HG02642 (cell line): Measurements from ENCODE around the gene TP53RK.

Source experiments
- ATAC-seq: cut with Tn5 transposase; IDR thresholded peaks from one replicate; pipeline ENCODE4 v1.9.1; 2021; ENCODE audit warnings: mild to moderate bottlenecking; ENCODE audit not compliant: unreplicated experiment, poor library complexity

Gene TP53RK

GRCh38 chr20:46666306-46666705 is 22.9 kb downstream of the TP53RK start:
- no peak for ATAC-seq

GRCh38 chr20:46665602-46666001 is 23.6 kb downstream of the TP53RK start:
- ATAC-seq, result no peak

GRCh38 chr20:46663531-46663930 is 25.7 kb downstream of the TP53RK start:
- no peak for ATAC-seq

GRCh38 chr20:46661659-46662058 is 27.6 kb downstream of the TP53RK start:
- no peak for ATAC-seq

GRCh38 chr20:46660487-46660886 is 28.8 kb downstream of the TP53RK start:
- no peak for ATAC-seq

GRCh38 chr20:46657618-46658017 is 31.6 kb downstream of the TP53RK start:
- ATAC-seq, result no peak

DNA sequence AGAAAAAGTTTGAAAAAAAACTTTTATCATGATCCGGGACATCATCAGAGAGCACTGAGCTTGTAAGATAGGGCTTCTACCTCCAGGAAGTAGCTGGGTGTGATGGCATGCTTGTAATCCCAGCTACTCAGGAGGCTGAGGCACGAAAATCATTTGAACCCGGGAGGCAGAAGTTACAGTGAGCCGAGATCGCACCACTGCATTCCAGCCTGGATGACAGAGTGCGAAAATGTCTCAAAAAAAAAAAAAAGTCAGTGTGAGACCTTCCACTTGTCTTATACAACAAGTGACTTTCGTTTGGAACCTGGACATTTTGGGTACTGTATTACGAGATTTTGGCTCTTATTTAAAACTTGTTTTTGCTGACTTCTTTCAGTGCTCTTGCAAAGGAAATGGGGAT is 32.1 kb downstream of the TP53RK start:
- no peak for ATAC-seq

DNA sequence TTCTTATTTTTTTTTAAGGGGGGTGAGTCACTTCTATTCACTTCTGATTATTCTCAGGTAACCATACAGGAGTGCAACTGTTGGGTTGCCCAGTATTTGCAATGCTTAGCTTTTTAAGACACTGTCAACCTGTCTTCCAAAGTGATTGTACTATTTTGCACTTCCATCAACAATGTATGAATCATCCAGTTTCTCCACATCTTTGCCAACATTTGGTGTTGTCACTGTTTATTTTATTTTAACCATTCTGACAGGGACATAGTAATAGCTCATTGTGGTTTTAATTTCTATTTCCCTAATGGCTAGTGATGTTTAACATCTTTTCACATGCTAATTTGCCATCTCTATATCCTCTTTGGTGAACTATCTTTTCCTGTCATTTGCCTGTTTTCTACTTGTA is 36.5 kb downstream of the TP53RK start:
- no peak for ATAC-seq

- ATAC-seq, result no peak
Measured at GRCh38 chr20:46651091-46651962, 37.9 kb downstream of the TP53RK start, which contains the start of gene SLC13A3. SLC13A3 (minus strand) TSS chr20:46651459; CDS start chr20:46651421, 38 bp downstream.

DNA sequence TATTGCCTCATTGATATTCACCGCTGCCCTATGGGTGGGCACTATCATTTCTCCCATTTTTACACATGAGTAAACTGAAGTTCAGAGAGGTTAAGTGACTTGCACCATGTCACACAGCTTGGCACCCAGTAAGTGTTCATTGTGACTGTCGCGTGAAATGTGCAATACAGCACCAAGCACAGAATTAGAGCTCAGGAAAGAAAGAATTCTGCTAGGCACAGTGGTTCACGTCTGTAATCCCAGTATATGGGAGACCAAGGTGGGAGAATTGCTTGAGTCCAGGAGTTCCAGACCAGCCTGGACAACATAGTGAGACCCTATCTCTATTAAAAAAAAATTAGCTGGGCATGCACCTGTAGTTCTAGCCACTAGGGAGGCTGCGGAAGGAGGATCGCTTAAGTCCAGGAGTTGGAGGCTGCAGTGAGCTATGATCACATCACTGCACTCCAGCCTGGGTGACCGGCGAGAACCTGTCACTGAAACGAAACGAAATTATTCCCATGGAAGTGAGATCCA is 38.6 kb downstream of the TP53RK start:
- ATAC-seq, result no peak

DNA sequence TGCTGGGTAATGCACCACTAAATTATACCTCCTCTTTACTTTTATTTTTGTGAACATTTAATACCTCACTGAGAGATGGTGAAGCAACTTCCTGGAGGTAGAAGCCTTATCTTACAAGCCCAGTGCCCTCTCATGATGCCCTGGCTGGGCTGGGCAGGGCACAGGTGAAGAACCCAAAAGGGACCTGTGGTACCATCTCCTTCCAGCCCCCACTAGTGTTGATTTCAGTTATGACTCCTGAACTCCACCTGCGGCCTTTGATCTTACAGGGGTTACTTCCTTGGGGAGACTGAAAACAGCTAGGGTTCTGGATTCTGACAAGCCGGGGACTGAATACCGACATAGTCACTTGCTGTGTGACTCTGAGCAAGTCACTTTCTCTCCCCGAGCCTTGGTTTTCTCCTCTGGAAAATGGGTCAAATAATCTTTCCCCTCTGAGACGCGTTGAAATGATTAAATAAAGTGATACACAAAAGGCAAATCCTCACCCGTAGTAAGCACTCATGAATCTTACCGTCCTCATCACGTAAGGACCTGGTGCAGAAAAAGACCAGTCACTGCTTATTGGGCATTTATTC is 39.2 kb downstream of the TP53RK start:
- no peak for ATAC-seq

DNA sequence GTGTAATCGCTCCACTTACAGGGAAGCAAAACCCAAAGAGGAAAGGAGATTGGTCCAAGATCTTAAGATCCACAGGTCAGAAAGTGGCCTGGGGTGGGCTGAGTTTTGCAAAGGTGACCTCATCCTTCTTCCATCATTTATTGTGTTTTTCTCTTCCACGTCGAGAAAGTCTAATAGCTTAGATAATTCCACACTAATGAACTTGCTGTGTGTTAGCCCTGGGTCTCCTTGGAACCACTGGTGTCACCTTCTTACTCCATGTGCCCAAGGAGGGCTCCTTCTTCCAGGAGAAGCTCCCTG is 39.6 kb downstream of the TP53RK start:
- no peak for ATAC-seq

DNA sequence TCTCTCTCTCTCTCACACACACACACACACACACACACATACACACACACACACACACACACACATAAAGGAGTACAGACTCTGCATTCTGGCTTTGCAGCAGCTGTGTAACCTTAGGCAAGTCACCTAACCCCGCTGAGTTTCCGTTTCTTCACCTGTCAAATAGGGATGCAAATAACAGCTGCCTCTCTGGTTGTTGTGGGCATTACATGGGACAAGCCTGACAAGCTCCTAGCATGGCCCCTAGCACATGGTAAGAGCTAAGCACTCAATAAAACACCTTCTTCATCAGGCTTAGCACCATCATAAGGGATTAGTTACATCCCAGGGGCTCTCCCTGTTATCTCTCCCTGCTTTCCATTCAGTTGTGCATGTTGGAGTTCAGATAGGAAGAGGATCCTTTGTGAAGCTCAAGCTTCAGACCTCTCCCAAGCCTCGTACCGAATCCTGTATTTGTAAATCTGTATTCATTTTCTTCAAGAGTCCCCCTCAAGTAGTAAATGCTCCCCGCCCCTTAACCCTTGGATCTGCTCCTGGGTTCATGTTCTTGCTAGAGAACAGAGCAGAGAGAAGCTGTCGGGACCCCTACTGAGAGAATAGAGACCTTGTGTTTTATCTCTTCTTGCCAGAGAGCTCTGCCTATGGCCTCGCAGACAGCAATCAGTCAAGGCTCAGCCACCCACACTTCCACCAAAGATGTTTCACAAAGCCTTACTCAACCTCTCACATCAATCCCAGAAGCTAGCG is 40.2 kb downstream of the TP53RK start:
- ATAC-seq, result no peak

- ATAC-seq, result no peak
Measured at GRCh38 chr20:46647469-46647868, 41.8 kb downstream of the TP53RK start.

DNA sequence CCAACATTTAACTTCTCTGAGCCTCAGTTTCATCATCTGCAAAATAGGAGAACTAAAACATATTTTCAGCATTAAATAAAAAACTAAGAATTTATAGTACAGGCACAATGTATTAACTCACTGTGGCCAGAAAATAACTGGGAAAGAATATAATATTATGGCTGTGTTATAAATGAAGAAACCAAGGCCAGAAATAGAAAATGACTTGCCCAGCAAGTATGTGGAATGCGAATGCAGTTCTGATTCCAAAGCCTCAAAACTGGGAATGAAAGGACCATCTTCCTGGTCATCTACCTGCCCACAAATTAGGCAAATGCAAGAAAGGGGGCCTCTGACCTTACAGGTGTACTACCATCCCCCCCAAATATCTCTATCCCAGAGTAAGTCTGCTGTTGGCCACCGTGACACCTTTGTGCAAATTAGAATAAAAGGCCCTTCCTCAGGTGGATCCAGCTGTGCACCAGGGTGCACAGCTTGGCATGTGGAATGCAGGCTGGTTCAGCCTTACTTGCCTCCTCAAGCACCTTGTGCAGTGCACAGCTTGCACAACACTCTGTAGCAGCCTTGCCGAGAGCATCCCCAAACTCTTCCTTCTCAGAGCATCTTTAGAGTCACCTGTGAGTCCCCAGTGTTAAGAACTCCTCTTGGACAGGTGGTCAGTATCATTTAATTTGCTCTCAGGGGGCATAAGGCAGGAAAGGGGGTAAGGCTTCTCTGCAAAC is 42.4 kb downstream of the TP53RK start:
- no peak for ATAC-seq

DNA sequence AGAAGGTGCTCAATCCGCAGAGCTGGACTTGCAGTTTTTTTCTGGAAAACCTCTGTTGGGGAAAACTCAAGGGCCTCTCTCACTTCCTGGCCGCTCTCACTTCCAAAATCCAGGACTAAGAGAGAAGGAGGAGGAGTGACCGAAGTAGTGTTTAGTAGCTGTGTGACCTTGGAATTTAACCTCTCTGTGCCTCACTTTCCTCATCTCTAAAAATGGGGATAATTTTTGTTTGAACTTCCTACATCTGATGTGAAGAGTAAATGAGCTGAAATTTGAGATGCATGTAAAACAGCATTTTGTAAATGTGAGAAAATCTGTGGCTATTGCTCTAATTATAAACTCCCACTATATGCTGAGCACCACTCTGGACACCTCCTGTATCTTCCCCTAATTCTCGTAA is 43.1 kb downstream of the TP53RK start:
- no peak for ATAC-seq

DNA sequence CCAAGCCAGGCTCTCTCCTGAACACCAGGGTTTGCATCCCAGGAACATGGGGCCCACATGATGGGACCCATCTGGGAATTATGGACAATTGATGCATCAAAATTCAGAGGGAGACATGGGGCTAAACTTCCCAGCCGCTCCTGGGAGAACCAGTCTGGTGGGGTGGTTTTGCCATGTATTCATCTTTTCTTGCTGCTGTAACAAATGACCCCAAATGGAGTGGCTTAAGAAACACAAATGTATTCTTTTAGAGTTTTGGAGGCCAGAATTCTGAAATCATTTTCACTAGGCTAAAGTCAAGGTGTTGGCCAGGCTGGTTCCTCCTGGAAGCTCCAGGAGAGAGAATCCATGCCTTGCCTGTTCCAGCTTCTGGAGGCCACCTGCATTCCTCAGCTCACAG is 44.5 kb downstream of the TP53RK start:
- no peak for ATAC-seq

DNA sequence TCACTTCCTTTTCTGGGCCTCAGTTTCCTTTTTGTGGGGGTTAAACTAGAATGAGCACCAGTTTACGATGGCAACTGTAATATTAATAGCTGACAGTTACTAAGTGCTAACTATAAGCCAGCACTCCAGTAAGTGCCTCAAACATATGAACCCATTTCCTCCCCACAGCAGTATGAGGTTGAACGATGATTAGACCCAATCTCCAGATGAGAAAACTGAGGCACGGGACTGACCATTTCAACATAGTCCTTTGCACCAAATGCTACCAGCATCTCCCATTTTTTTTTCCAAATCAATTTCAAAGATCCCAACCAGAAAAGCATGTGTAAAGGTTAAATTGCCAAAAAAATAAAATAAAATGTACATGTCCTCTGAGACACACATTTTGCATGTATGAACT is 45.1 kb downstream of the TP53RK start:
- ATAC-seq, result no peak

GRCh38 chr20:46642969-46643343 is 46.3 kb downstream of the TP53RK start:
- ATAC-seq, result no peak

DNA sequence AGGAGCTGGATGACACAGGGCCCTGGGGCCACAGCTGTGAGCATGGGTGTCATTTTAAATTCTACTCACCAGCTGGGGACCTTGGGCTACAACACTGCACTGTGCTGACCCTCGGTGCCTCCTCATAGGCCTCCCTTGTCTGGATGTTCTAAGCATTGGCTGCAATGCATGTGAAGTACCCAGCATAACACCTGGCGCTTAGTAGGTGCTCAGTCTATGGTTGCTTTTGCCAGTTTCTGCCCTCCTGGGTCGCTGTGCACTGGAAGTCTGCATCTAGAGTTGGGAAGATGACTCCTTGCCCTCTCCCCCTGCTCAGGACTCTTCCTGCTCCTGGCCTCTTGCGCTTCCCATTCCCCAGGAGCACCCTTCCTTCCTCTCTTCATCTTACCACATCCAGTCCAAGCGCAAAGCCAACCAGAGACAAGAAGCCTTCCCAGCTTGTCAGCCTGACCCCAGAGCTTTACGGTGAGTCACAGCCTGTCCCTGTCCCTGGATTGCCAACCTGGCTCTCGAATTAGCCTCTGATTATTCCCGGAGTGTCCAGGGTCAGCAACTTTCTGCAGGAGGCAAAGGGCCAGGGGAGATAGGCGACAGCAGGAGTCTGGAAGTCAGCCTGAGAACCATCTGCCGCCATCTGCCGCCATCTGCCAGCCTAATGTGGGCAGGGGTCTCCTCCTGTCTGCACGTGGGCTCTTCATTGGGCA is 46.8 kb downstream of the TP53RK start:
- ATAC-seq, result no peak
